Measurements from ENCODE around the gene PADI1.

The PADI1 gene

DNA sequence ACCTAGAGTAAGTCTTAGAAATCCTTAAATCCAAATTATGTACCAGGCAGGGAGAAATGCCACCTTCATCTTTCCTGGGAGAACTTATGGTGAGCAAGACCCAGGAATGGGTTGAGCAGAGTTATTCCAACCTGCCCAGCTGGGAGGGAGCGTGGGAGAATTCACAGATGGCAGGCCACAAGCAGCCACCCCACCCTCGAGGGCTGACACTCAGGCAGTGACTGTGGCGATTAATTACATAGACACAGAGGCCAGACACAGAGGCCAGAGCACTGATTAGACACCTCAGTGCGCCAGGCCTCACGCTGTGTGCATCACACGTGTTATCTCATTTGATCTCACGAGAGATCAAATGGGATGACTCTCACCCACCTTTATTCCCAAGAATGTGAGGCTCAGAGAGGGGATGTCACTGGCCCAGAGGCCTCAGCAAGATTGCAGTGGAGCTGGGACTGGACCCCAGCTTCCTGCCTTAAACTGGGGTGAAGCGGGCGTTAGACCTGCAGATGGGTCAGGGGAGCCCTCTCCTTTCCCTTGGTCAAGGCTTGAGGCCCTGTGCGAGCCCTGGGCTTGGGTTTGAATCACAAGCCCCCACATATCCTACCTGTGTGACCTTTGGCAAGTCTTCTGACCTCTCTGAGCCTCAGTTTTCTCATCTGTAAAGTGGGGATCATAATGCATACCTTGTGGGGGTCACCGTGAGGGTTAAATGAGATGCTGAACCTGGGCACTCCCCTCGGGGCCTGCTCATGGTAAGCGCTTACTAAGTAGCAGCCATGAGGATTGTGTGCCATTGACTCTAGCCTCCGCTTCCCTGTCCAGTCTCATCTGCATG lies 74.3 kb downstream of the PADI1 start:
- DNase-seq (ENCODE audit: low read depth in 1 of 2, low spot score in 1 of 2) = no peak
- no peaks in the 10 kb centered on the region for H3K27me3 ChIP-seq (ENCODE audit: insufficient read depth, poor library complexity, severe bottlenecking)

DNA sequence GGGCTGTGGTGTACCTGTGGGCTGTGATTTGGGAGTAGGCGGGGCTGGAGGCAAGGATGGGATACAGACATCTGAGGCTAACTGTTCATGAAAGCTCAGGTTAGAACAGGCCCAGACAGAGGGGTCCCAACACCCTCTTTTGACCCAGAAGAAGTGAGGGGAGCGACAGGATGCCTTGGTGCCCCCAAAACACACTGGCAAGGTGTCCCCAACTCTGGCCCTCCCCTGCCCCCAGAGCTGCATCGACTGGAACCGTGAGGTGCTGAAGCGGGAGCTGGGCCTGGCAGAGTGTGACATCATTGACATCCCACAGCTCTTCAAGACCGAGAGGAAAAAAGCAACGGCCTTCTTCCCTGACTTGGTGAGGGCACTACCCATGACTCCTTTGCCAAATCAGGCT lies 75.5 kb downstream of the PADI1 start:
- DNase-seq (ENCODE audit: low read depth in 1 of 2, low spot score in 1 of 2) = no peak
- H3K27ac ChIP-seq (replicated peaks) = no peak overlapping the region
- H3K4me3 ChIP-seq (replicated peaks; ENCODE audit: insufficient read depth, low read length) = no peak overlapping the region
- TF ChIP-seq SPI1 (IDR thresholded peaks at IDR 0.05; ENCODE audit: borderline replicate concordance, low read depth) (no peak), GABPA (IDR thresholded peaks at IDR 0.05; ENCODE audit: low read depth) (no peak), POLR2AphosphoS5 (IDR thresholded peaks at IDR 0.05; ENCODE audit: low read depth) (no peak)
- TF ChIP-seq, protein P1, sequence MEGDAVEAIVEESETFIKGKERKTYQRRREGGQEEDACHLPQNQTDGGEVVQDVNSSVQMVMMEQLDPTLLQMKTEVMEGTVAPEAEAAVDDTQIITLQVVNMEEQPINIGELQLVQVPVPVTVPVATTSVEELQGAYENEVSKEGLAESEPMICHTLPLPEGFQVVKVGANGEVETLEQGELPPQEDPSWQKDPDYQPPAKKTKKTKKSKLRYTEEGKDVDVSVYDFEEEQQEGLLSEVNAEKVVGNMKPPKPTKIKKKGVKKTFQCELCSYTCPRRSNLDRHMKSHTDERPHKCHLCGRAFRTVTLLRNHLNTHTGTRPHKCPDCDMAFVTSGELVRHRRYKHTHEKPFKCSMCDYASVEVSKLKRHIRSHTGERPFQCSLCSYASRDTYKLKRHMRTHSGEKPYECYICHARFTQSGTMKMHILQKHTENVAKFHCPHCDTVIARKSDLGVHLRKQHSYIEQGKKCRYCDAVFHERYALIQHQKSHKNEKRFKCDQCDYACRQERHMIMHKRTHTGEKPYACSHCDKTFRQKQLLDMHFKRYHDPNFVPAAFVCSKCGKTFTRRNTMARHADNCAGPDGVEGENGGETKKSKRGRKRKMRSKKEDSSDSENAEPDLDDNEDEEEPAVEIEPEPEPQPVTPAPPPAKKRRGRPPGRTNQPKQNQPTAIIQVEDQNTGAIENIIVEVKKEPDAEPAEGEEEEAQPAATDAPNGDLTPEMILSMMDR (IDR thresholded peaks at IDR 0.05; ENCODE audit: insufficient read depth, low read length) = no peak
- TF ChIP-seq, protein P2, sequence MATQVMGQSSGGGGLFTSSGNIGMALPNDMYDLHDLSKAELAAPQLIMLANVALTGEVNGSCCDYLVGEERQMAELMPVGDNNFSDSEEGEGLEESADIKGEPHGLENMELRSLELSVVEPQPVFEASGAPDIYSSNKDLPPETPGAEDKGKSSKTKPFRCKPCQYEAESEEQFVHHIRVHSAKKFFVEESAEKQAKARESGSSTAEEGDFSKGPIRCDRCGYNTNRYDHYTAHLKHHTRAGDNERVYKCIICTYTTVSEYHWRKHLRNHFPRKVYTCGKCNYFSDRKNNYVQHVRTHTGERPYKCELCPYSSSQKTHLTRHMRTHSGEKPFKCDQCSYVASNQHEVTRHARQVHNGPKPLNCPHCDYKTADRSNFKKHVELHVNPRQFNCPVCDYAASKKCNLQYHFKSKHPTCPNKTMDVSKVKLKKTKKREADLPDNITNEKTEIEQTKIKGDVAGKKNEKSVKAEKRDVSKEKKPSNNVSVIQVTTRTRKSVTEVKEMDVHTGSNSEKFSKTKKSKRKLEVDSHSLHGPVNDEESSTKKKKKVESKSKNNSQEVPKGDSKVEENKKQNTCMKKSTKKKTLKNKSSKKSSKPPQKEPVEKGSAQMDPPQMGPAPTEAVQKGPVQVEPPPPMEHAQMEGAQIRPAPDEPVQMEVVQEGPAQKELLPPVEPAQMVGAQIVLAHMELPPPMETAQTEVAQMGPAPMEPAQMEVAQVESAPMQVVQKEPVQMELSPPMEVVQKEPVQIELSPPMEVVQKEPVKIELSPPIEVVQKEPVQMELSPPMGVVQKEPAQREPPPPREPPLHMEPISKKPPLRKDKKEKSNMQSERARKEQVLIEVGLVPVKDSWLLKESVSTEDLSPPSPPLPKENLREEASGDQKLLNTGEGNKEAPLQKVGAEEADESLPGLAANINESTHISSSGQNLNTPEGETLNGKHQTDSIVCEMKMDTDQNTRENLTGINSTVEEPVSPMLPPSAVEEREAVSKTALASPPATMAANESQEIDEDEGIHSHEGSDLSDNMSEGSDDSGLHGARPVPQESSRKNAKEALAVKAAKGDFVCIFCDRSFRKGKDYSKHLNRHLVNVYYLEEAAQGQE (IDR thresholded peaks at IDR 0.05; ENCODE audit: insufficient replicate concordance, low read depth) = no peak
- H3K27me3 ChIP-seq (ENCODE audit: insufficient read depth, poor library complexity, severe bottlenecking) = no peaks in the 10 kb centered on the region

More for the DNA sequence above, 74.3 kb downstream of the PADI1 start:
- Histone ChIP-seq H3K4me3 (replicated peaks; ENCODE audit: insufficient read depth, low read length) (no peak overlapping the region), H3K27ac (replicated peaks) (no peak overlapping the region)
- TF ChIP-seq SPI1 (IDR thresholded peaks at IDR 0.05; ENCODE audit: borderline replicate concordance, low read depth) = no peak
- no peak for TF ChIP-seq GABPA (IDR thresholded peaks at IDR 0.05; ENCODE audit: low read depth)
- TF ChIP-seq POLR2AphosphoS5 (IDR thresholded peaks at IDR 0.05; ENCODE audit: low read depth) = no peak
- TF ChIP-seq, protein P1 (IDR thresholded peaks at IDR 0.05; ENCODE audit: insufficient read depth, low read length) = no peak
- TF ChIP-seq, protein P2 (IDR thresholded peaks at IDR 0.05; ENCODE audit: insufficient replicate concordance, low read depth) = no peak

DNA sequence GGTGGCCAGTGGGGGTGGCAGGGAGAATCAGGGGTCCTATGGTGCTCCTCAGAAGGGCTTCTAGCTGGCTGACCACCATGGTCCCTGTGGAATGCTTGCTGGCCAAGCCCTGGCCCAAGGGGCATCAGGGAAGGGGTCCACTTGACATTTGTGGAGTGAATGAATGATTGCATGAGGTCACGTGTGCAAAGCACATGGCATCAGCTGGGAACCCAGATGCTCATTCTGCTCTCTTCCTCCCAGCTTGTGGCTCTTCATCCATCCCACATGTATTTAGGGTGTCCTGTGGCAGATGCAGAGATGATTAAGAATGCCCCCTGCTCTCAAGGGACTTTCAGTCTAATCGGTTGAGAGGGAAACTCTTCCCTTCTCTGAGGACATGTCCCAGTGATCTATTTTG lies 76.0 kb downstream of the PADI1 start:
- no peak for DNase-seq (ENCODE audit: low read depth in 1 of 2, low spot score in 1 of 2)
- no peaks in the 10 kb centered on the region for H3K27me3 ChIP-seq (ENCODE audit: insufficient read depth, poor library complexity, severe bottlenecking)
- TF ChIP-seq, protein P2 (IDR thresholded peaks at IDR 0.05; ENCODE audit: insufficient replicate concordance, low read depth) = no peak
- no peak for TF ChIP-seq GABPA (IDR thresholded peaks at IDR 0.05; ENCODE audit: low read depth)
- TF ChIP-seq POLR2AphosphoS5 (IDR thresholded peaks at IDR 0.05; ENCODE audit: low read depth) = no peak
- no peak for TF ChIP-seq SPI1 (IDR thresholded peaks at IDR 0.05; ENCODE audit: borderline replicate concordance, low read depth)
- TF ChIP-seq, protein P1 (IDR thresholded peaks at IDR 0.05; ENCODE audit: insufficient read depth, low read length) = no peak
- no peak overlapping the region for H3K4me3 ChIP-seq (replicated peaks; ENCODE audit: insufficient read depth, low read length)
- H3K27ac ChIP-seq (replicated peaks) = no peak overlapping the region

Measured in HL-60 (cell line).